HG02678 (cell line): ENCODE measurements around the gene DYSF.

Source experiments
- ATAC-seq: cut with Tn5 transposase; IDR thresholded peaks from one replicate; pipeline ENCODE4 v1.9.1; 2021; ENCODE audit warnings: mild to moderate bottlenecking, moderate library complexity; ENCODE audit not compliant: unreplicated experiment

Gene DYSF

DNA sequence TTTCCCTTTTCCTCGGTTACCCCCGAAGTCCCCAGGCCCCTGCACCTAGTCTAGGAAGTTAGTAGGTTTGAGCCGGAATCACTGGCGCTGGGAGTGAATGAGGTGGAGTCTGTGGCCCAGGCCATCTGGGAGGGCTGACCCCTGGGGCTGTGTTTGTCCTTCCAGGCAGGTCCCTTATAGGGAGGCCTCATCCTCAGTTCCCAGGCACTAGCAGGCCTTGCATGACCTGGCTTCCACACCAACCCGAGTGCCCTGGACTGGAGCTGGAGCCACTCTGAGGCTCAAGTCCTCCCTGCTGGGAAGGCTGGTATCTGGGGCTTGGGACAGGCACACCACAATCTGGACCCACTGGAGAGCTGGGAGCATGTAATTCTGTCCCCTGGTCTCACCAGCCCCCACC, 111.0 kb downstream of the DYSF start:
- ATAC-seq, result no peak

DNA sequence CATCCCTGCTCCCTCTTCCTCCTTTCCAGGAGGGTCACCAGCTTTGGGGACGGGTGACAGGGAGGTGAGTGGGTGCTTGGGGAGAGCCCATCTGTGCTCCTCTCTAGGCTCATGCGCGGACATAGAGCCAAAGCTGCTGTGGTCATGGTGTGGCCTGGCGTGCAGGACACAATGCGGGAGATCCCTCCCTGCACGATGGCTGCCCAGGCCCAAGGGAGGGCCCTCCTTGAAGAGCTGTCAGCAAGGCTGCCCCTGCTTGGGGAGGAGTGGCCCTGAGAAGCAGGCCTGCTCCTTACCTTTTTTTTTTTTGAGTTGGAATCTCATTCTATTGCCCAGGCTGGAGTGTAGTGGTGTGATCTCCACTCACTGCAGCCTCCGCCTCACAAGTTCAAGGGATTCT, 111.4 kb downstream of the DYSF start:
- ATAC-seq, result no peak

- no peak for ATAC-seq
These were observed 113.0 kb downstream of the DYSF start for GRCh38 chr2:71566372-71566771.

DNA sequence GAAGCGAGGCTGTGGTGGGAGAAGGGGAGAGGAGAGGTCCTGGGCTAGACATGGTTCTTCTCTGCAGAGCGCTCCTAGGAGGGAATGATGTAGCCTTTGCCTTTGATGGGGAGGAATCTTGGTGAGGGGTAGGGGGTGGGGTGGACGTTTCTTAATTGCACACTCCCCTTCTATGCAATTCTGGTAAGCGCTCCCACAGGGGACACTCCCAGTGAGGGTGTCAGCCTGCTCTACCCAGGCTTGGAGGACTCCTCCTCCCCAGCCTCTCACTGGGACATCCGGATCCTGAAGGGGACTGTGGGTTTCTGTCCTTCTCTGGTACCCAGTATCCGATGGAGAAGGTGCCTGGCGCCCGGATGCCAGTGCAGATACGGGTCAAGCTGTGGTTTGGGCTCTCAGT, 114.3 kb downstream of the DYSF start:
- ATAC-seq, result no peak

DNA sequence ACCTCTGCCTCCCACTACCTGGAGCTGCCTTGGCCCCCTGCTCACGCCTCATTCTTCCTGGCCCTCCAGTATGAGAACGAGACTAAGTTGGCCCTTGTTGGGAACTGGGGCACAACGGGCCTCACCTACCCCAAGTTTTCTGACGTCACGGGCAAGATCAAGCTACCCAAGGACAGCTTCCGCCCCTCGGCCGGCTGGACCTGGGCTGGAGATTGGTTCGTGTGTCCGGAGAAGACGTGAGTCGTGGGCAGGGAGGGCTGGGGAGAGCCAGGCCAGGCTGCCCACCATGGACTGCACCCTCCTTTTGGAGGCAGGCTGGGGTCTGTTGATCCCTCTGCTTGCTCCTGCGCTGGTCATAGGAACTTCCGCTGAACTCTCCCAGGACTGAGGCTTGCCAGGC, 114.7 kb downstream of the DYSF start:
- no peak for ATAC-seq

DNA sequence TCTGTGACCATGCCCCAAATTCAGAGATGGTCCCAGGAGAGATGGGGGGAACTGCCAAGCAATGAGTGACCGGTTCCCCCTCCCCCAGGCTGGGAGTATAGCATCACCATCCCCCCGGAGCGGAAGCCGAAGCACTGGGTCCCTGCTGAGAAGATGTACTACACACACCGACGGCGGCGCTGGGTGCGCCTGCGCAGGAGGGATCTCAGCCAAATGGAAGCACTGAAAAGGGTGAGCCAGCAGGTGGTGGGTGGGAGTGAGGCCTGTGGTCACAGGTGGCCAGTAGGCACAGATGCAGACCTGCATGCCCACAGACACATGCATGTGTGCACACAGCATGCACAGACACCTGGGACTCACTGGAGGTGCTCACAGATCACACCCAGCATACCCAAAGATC, 117.2 kb downstream of the DYSF start:
- ATAC-seq, result no peak

GRCh38 chr2:71570951-71571460, 117.6 kb downstream of the DYSF start:
- no peak for ATAC-seq

GRCh38 chr2:71571945-71572344, 118.6 kb downstream of the DYSF start:
- no peak for ATAC-seq

DNA sequence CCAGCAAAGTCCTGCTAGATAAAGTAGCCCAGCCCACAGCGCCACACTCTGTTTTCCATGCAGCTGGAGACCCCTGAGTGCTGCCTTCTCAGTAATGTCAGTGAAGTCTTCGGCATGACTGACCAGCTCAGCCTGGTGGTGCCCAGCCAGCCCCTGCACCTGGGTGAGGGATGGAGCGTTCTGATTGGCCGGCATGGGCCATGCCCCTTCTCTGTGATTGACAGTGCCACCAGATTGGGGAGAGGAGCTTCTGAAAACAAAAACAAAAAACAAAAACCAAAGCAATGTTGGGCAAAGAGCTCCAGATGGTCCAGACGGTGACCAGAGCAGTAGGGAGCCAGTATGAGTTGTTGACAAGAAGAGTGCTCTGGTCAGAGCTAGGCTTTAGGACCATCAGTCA, 122.6 kb downstream of the DYSF start:
- no peak for ATAC-seq

DNA sequence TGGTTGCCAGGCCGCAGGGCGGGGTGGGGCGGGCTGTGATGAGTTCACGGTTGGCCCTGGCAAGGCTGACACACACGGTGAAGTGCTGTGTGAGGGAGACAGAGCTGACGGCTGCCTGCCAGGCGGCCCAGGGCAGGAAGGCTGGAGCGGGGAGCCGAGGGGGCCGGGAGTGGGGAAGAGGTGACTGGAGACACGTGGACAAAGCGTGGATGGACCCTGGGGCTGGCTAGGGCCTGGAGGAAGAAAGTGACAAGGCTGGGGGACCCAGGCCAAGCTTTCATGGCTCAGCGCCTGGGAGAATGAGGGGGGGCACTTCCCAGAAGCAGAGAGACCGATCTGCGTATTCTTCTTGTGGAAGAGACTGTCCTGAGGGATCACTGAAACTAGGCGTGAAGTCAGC, 123.2 kb downstream of the DYSF start:
- ATAC-seq, result no peak

DNA sequence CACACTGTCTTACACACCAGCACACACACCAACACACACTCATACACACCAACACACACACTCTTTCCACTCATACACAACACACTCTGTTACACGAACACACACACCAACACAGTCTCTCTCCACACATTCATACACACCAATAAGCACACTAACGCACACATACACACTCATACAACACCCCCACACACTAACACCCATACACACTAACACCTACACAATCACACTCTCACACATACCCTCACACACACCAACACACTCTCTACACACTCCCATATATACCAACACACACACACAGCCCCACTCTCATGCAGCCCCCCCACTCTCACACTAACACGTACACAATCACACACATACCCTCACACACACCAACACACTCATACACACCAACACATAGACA, 123.8 kb downstream of the DYSF start:
- ATAC-seq, result no peak

GRCh38 chr2:71578767-71579342, 125.5 kb downstream of the DYSF start:
- ATAC-seq, result no peak

- ATAC-seq, result no peak
These were observed 127.7 kb downstream of the DYSF start for GRCh38 chr2:71581026-71581425.

DNA sequence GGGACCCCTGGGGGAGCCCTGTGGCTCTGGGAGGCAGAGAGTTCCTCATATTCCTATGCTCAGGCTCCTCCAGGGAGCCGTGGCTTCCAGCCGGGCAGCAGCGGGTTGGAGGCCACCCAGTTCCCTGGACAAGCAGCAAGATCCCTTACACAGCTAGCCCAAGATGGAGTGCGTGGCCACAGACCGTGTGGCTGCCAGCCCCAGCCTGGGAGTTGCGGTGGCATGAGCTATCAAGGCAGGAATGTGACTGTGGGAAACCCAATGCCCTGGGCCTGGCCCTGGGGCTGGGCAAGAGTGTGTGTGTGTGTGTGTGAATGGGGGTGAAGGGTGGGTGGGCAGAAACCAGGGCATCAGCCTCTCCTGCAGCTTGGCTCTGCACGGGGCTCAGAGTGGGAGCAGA, 130.5 kb downstream of the DYSF start:
- no peak for ATAC-seq

DNA sequence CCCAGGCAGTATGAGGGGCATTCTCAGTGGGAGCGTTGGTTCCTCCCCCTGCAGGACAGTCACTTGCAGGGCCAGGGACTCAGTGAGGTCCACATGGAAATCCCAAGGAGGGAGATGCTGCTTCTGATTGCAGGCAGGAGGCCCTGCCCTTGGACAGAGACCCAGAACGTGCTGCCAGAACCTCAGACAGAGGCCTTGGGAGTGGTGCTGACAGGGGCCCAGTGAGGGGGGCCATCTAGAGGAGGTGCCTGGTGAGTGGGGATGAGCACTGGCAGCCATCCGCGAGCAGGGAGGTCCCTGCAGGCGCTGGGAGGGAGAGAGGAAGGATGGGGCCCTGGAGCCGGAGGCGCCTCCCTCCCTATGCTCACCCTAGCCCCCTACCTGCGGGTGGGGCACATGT, 133.1 kb downstream of the DYSF start:
- no peak for ATAC-seq

DNA sequence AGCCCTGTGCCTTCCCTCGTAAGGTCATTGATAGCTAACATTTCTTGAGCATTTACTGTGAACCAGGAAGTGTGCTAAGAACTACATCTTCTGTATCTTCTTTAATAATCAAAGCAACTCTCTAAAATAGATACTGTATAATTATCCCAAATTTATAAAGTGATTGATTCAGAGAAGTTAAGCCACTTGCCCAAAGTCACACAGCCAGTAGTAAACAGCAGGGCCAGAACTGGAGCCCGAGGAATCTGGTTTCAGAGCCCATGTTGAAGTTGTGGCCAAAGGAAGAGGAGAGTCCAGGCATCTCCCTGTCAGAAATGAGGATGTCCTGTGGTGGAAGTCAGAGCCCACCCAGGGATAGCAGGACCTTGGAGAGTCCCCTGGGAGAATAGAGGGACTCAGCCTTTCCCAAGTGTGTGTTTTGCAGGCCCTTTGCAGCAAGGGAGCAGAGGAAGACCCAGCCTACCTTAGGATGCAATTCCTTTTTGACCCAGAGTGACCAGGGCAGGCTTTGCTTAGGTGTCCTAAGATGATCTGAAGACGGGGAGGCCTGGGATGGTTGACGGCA, 134.2 kb downstream of the DYSF start:
- no peak for ATAC-seq

DNA sequence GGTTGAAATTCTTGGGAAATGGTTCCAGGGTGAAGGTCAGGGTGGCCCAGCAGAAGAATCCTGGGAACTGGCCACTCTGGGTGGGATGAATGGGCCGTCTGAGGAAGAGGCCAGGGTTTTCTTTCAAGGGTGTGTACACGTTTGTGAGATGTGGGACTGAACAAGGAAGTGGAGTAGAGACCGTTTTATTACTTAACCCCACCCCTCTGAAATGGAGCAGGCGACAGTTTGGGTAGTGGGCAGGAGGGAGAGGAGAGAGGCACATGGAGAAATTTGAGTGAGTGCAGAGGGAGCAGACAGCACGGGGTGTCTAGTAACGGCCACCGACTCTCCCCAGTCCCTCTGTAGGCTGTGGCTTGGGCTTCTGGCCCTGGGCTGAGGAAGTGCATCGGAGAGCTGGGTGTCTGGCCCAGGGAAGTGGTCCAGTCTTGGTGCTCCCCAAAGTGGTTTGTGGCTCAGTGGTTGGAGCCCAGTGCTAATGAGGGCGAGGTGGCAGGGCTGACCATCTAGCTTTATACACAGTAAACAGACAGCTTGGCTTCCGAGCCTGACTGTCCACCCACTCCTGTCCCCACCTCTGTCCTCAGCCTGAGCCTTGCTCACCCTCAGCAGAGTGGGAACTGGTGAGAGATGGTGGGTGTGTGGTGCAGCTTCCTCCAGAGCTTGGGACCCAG, 135.3 kb downstream of the DYSF start:
- no peak for ATAC-seq

DNA sequence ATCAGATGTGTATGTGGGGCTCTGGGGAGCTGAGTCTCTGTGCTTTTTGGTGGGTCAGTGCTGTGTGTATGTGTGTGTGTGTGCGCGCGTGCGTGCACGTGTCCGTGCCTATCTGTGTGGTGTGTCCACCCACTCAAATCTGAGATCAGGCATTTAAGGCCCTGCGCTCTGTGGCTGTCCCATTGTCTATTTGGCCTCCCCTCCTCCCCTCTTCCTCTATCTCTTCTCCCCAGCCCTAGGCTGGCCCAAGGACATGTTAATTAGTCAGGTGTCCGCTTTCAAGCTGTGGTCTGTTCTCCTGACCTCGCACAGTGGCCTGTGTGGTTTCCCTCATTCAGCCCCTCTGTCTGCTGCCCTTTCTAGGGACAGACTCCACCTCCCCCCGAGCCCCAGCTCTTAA, 136.4 kb downstream of the DYSF start:
- ATAC-seq, result no peak

GRCh38 chr2:71591044-71591443, 137.7 kb downstream of the DYSF start:
- ATAC-seq, result no peak

- no peak for ATAC-seq
These were observed 138.9 kb downstream of the DYSF start for GRCh38 chr2:71592181-71592711.

DNA sequence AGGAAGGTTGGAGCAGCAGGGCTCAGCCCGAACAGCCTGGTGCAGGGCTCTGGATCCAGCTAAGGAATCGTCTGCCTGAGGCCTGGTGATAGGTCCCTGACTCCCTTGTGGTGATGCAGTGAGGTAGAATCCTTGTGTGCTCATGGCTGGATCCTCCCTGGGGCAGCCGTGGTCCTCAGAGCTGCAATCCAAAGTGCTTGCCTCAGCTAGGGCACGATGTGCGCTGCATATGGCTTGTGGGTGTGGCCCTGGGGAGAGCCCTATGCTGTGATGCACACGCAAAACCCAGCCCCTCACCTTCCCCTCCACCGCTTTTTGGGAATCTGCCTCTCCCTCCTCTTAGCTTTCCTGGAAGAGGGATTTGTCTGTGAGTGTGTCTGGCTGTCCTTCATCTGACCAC, 142.2 kb downstream of the DYSF start:
- ATAC-seq, result no peak

GRCh38 chr2:71596011-71596410, 142.7 kb downstream of the DYSF start:
- no peak for ATAC-seq
